GM19239 (cell line): ENCODE results near the gene RBBP4.
A peak's percentile ranks its signal among the peaks of the same experiment; 100 is the strongest.

Experiments used
- DNase-seq: peaks from one replicate; pipeline ENCODE4 v3.0.0; 2011; ENCODE audit warnings: low spot score; ENCODE audit not compliant: insufficient read length
- FAIRE-seq: peaks from 2 replicates; lab custom pipeline; 2011; peaks lifted over from hg19 to GRCh38; lab: Jason Lieb, UNC

The RBBP4 gene

DNA sequence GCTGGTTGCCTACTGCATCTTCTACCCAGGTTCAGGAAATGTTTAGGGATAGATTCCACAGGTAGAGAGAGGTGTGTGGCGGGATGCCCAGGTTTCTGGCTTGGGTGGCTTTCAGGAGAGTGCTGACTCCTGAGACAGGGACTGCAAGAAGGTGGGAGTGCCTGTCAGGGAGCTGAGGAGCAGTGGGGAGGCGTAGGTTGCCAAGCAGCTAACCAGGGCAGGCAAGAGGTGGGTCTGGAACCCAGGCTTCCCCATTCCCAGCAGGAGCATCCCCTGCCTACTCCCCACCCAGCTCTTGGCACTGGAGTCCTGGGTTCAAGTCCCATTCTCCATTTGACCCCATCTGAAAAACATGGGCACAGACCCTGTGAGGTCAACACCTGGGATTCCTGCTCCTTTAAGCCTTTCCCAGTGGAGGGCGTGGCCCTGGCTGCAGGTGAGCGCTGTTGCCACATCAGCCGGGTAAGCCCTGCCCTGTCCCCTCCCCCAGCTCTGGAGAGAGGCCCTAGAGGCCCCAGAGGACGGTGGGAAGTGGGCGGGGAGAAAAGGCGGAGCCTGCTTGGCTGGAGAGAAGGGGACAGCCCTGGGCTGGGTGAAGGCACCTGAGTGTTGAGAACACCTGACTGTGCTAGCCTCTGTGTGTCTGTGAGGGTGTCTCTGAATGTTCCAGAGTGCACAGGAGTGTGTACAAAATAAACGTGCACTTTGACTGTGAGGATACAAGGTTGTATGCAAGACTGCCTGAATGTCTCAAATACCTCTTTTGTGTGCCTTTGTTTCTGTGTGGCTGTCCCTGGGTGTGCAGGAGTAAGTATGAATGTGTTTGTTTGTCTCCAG is 65.5 kb downstream of the RBBP4 start:
- FAIRE-seq: peak; percentile 4
- DNase-seq: no peak

DNA sequence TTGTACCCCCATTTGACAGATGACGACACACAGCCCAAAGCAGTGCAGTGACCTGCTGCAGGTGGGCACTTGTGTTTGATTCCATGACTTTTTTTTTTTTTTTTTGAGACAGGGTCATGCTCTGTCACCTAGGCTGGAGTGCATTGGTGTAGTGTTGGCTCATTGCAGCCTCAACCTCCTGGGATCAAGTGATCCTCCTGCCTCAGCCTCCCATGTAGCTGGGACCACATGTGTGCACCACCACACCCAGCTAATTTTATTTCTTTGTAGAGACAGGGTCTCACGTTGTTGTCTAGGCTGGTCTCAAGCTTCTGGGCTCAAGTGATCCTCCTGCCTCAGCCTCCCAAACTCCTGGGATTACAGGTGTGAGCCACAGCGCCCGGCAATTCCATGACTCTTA is 66.5 kb downstream of the RBBP4 start:
- DNase-seq (no peak), FAIRE-seq (no peak)

DNA sequence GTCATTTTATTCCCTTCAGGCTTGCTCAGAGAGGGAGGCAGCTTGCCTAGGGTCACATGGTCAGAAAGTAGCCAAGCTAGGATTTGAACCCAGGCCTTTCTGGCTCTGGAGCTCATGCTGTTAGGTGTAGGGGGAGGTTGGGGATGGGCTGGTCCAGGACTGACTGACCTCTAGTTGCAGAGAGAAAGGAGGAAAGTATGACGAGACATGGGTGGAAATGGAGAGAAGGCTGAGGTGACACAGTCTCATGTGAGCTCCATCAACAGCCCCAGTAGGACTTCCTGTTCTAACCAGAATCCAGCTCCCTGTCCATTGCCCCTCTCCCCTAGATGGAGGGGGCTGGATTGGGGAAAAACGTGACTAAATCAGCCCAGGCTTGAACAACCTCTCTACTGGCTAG is 67.0 kb downstream of the RBBP4 start:
- DNase-seq (no peak), FAIRE-seq (no peak)

DNA sequence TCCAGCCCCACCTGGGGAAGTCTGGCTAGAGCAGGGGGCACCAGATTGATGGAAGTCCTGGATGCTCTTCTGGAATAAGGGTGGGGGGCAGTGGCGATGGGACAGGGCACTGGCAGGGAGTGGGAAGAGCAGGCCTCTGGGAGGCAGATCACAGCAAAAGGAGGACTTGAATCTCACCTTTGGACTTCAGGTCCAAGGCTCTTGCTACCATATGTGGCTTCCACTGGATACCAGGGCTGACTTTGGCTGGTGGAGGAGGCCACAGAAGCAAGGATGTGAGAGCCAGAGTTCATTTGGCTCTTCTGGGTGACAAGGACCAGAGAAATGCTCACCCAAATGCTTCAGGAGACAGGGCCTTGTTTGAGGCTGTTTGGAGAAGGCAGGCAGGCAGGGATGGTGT is 67.5 kb downstream of the RBBP4 start:
- FAIRE-seq: no peak

DNA sequence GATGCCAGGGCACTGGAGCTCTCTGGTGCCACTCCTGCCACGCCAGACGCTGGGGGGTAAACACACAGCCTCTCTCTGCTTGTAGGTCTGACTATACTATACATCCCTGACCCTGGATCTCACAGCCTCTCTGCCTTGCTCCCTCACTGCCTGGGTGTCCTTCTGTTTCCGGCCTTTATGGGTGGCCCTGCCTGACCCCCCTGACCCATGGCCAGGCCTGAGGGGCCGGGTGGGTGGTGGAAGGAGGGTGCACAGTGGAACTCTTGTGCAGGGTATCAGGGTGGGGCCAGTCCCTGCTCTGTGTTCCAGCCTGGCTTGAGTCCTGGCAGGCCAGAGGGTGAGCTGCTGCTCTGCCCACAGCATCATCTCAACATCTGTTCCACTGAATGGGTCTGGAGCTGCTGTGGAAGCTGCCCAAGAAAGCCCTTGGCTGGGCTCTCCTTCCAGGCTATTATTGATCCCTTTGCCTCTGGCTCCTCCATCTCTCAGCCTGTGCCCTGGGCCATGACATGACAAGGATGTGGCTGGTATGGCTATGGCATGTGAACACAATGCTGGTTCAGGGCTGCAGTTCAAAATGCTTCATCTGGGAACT is 68.8 kb downstream of the RBBP4 start:
- DNase-seq: no peak
- no peak for FAIRE-seq

More for the DNA sequence above, 67.5 kb downstream of the RBBP4 start:
- DNase-seq: no peak

DNA sequence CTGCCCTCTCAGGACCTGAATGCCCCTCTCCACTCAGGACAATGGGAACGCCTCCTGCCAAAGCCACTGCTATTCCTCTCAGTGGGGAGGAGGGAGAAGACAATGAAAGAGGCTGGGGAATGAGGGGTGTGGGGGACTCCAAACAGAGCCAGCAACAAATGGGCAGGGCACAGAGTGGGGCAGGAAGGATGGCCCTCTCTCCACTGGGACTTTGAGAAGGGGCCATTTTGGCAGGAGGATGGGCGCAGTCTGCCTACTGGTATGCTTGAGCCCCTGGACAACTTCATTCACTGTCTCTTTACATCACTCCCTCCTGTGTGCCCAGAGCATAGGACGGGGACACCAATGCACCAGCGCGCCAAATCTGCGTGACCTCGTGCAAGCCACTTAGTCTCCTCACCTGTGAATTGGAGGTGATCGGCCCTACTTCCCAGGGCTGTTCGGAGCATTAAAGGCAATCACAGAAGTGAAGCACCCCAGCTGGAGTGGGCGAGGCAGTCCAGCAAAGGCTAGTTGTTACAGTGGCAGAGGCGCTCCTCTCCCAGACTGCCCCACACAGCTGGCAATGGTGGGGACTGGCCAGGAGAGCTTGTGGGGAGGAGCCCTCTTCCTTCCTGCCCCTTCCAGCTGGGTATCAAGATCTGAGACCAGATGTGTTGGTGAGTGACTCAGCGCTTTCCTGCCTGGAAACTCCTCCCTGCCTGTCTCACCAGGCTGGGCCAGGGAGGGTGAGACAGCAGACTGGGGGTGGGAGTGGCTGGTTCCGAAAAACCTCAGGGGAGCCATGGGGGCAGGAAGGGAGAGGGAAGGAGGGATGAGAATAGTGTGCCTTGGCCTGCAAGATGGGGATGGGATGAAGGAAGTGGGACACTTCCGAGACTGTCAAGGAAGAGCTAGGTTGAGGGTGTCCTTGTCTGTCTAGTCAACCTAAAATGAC is 73.9 kb downstream of the RBBP4 start:
- DNase-seq (no peak), FAIRE-seq (no peak)

DNA sequence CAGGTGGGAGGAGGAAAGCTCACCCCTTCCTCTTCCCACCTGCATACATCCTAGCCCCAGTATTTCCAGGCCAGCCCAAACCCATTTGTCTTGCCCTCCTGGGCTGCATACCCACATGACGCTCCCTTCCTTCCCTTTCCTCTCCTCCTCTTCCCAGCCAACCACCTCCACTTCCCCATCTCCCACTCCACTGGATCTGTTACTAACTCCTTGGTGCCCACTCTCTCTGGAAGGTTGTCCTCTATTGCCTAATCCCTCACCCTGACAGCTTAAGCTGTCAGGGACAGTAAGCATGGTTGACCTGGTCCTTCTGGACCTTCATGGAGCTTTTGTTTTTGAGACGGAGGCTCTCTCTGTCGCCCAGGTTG is 74.6 kb downstream of the RBBP4 start:
- DNase-seq (no peak), FAIRE-seq (no peak)

DNA sequence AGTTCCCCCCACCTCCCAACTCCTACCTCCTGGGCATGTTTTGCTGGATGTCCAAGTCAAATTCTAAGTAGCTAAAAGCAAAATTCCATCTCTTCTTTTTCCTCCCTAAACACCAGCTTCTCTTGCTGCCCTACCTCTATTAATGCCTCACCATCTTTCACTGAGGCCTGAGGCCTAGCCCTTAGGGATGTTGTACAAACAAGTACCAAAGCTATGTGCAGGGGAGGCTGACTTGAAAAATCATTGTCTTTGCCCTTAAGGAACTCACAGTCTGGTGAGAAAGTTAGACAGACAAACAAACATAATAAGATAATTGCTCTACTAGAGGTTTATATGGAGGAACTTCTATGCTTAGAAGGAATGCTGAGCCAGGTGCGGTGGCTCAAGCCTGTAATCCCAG is 76.9 kb downstream of the RBBP4 start:
- no peak for FAIRE-seq
- no peak for DNase-seq

DNA sequence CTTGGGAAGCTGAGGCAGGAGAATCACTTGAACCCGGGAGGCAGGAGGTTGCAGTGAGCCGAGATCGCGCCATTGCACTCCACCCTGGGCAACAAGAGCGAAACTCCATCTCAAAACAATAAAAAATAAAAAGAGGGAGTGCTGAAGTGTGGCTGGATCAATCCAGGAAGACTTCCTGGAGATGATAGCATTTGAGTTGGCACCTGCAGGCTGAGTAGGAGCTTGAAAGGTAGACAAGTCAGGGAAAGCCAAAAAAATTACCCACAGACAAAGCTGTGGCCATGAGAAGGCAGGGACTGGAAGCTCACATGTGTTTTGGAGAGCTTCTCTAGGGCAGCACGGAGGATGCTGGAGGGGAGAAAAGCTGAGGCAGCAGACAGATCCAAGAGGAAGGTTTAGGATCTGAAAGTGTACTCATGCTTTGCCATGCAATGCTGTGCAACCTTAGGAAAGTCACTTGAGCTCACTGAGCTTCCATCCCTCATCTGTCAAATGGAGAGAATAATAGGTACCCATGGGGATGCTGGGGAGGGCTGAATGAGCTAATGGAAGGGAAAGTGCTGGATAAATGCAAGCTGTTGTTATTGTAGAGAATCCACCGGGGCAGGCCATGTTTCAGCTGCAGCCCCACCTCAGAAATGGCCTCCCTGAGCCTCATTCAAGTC is 77.5 kb downstream of the RBBP4 start:
- DNase-seq (no peak), FAIRE-seq (no peak)

DNA sequence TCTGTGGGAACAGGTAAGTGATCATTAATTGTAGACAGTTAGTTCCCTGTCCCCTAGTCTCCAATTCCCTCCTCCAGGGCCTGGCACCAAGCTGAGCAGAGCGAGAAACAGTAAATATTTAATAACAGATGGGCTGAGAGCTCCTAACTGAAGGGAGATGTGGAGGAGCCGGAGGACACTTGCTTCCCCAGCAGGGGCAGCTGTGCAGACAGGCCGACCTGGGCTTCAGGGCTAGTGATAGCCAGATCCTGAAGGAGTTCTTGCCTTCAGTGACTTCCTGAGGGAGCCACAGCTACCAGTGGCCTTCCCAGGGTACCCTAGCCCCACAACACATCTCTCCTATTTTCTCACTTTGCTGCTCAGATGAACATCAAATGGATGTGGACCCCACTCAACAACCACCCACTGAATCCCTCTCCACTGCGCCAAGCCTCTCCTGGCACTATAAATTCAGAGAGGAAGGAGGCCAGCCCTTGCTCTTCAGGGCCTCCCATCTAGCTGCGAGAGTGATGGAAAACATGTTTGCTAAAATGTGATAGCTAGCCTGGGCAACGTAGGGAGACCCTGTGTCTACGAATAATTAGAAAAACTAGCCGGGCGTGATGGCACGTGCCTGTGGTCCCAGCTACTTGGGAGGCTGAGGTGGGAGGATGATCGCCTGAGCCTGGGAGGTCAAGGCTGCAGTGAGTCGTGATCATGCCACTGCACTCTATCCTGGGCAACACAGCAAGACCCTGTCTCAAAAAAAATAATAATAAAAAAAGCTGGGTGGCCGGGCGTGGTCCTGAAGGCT is 78.4 kb downstream of the RBBP4 start:
- FAIRE-seq (no peak), DNase-seq (no peak)

DNA sequence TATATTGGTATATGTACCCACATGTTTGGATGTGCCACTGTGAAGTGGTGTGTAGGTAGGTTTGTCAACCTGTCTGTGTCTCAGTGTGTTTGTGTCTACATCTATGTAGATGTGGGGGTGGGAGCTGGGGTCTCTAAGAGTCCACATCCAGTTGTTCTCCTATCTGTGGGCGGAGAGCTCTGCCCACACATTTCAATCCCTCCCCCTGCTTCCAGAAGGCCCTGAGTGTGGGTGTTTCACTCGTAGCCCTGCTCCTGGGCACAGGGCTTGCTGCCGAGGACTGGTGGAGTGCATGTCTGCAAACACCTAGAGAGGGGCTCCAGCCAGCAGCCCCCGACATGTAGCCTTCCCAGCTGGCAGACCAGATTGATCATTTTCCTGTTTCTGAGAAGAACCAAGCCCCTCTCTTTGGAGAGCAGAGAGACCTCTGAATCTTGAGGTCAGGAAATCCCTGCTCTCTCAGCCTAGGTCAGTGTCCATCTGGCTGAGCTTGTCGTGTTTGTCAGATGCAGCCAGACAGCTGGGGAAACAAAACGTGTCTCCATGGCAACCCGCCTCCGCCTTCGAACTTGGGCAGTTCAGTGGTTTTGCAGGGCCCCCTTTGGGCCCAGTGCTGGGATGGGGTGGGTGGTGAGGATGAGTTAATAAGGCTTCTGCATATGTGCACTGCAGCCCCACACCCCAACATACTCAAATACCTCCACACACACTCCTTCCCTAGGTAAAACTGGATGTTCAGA is 82.7 kb downstream of the RBBP4 start:
- no peak for DNase-seq
- no peak for FAIRE-seq
